Caki2 (cell line): ENCODE measurements around the gene FAM193B. TPM values are rescaled to one million over a fixed set of nuclear protein-coding genes. Genes with fewer than 3 reads are reported as not detected.

Experiments
- DNase-seq: peaks from one replicate; pipeline ENCODE4 v3.0.0-alpha.2; 2015; ENCODE audit warnings: low read depth
- in situ Hi-C: cut with HindIII; loops from 2 replicates; pipeline ENCODE4 v1.10.0; 2016; ENCODE audit warnings: low sequenced_read_pairs, low pct_unique_long_range_greater_than_20kb, mixed read lengths
- total RNA-seq: library from RNA; depleted of rRNA; stranded (reverse); fragments of >200 nt; shearing (Covaris generic); gene quantifications from 2 replicates; pipeline ENCODE4 v1.2.3, GENCODE V29; 2014; ENCODE audit warnings: low replicate concordance; rRNA removed

Gene FAM193B
- total RNA-seq = 29.2 and 33.6 TPM in 2 replicates

- in situ Hi-C loops = no loop called here
These were observed at the start of gene FAM193B for GRCh38 chr5:177554474-177555111. FAM193B (minus strand) TSS chr5:177554563; CDS start chr5:177554458, 105 bp downstream.

GRCh38 chr5:177604116-177604521 lies 49.8 kb upstream of the FAM193B start:
- in situ Hi-C loops = no loop called here
- DNase-seq = no peak

More at GRCh38 chr5:177554474-177555111, at the start of gene FAM193B:
- DNase-seq = peak; percentile 95

GRCh38 chr5:177603631-177604030 lies 49.3 kb upstream of the FAM193B start:
- in situ Hi-C loops = no loop called here
- no peak for DNase-seq

GRCh38 chr5:177602458-177602830 lies 48.1 kb upstream of the FAM193B start:
- in situ Hi-C loops = no loop called here
- DNase-seq = no peak

- in situ Hi-C loops = no loop called here
- DNase-seq = no peak
These were observed 47.5 kb upstream of the FAM193B start for GRCh38 chr5:177601577-177602457.

- DNase-seq = no peak
- in situ Hi-C loops = no loop called here
These were observed 46.8 kb upstream of the FAM193B start for GRCh38 chr5:177601126-177601525.

- in situ Hi-C loops = no loop called here
These were observed 46.2 kb upstream of the FAM193B start for GRCh38 chr5:177600508-177601018.

GRCh38 chr5:177599731-177600507 lies 45.6 kb upstream of the FAM193B start, which contains the start of gene B4GALT7:
B4GALT7 (plus strand) TSS chr5:177600132; CDS start chr5:177600211, 79 bp downstream.
- in situ Hi-C loops = no loop called here
- DNase-seq = peak; percentile 85

More at GRCh38 chr5:177600508-177601018, 46.2 kb upstream of the FAM193B start:
- DNase-seq = no peak

- DNase-seq = no peak
- in situ Hi-C loops = no loop called here
These were observed 44.1 kb upstream of the FAM193B start for GRCh38 chr5:177598477-177598876.

GRCh38 chr5:177596775-177597238 lies 42.4 kb upstream of the FAM193B start:
- in situ Hi-C loops = no loop called here
- no peak for DNase-seq

- no peak for DNase-seq
- in situ Hi-C loops = no loop called here
These were observed 41.8 kb upstream of the FAM193B start for GRCh38 chr5:177595991-177596774.

- DNase-seq = no peak
- in situ Hi-C loops = no loop called here
These were observed 40.7 kb upstream of the FAM193B start for GRCh38 chr5:177595026-177595585.

- in situ Hi-C loops = no loop called here
- no peak for DNase-seq
These were observed 39.7 kb upstream of the FAM193B start for GRCh38 chr5:177594071-177594470.

- DNase-seq = no peak
- in situ Hi-C loops = no loop called here
These were observed 39.1 kb upstream of the FAM193B start for GRCh38 chr5:177593511-177593910.

- DNase-seq = no peak
- in situ Hi-C loops = no loop called here
These were observed 38.5 kb upstream of the FAM193B start for GRCh38 chr5:177592905-177593304.

GRCh38 chr5:177592010-177592834 lies 37.9 kb upstream of the FAM193B start, which contains the start of gene TMED9:
TMED9 (plus strand) TSS chr5:177592203; CDS start chr5:177592215, 12 bp downstream.
- DNase-seq = peak; percentile 79
- in situ Hi-C loops = no loop called here
